WERI-Rb-1 (cell line): ENCODE measurements around the gene RALGPS1.

Source experiments
- DNase-seq: peaks from one replicate; pipeline ENCODE4 v3.0.0-alpha.2; 2020
- H3K27ac ChIP-seq: fragments of 250-450 bp; sonication (Bioruptor Pico); 2 replicates; pipeline ENCODE4 v1.5.1; 2020; ENCODE audit warnings: mild to moderate bottlenecking, moderate library complexity
- H3K27me3 ChIP-seq: fragments of 250-450 bp; sonication (Bioruptor Pico); 2 replicates; pipeline ENCODE4 v1.5.1; 2021; ENCODE audit warnings: mild to moderate bottlenecking, low read depth, moderate library complexity; ENCODE audit not compliant: insufficient read depth, severe bottlenecking
- H3K36me3 ChIP-seq: fragments of 250-450 bp; sonication (Bioruptor Pico); 2 replicates; pipeline ENCODE4 v1.5.1; 2020; ENCODE audit warnings: mild to moderate bottlenecking, moderate library complexity
- H3K4me3 ChIP-seq: 2 replicates; pipeline ENCODE4 v1.5.1; 2011; ENCODE audit warnings: low read depth, mild to moderate bottlenecking, control low read depth, low read length
- H3K9me3 ChIP-seq: fragments of 250-450 bp; sonication (Bioruptor Pico); 2 replicates; pipeline ENCODE4 v1.5.1; 2021; ENCODE audit warnings: mild to moderate bottlenecking, moderate library complexity; ENCODE audit not compliant: severe bottlenecking
- TF ChIP-seq, protein P1 (sequence below): IDR thresholded peaks from 2 replicates; pipeline ENCODE4 v1.5.1; 2011; ENCODE audit warnings: low read depth, mild to moderate bottlenecking, control low read depth, inconsistent platforms, low read length

The RALGPS1 gene

GRCh38 chr9:127155314-127155960 is 240.9 kb downstream of the RALGPS1 start:
- TF ChIP-seq, protein P1, sequence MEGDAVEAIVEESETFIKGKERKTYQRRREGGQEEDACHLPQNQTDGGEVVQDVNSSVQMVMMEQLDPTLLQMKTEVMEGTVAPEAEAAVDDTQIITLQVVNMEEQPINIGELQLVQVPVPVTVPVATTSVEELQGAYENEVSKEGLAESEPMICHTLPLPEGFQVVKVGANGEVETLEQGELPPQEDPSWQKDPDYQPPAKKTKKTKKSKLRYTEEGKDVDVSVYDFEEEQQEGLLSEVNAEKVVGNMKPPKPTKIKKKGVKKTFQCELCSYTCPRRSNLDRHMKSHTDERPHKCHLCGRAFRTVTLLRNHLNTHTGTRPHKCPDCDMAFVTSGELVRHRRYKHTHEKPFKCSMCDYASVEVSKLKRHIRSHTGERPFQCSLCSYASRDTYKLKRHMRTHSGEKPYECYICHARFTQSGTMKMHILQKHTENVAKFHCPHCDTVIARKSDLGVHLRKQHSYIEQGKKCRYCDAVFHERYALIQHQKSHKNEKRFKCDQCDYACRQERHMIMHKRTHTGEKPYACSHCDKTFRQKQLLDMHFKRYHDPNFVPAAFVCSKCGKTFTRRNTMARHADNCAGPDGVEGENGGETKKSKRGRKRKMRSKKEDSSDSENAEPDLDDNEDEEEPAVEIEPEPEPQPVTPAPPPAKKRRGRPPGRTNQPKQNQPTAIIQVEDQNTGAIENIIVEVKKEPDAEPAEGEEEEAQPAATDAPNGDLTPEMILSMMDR: no peak
- Histone ChIP-seq H3K27me3 (no peaks in the 10 kb centered on the region), H3K36me3 (no peaks in the 10 kb centered on the region), H3K9me3 (no peaks in the 10 kb centered on the region), H3K27ac (no peak overlapping the region), H3K4me3 (no peak overlapping the region)
- DNase-seq: no peak

DNA sequence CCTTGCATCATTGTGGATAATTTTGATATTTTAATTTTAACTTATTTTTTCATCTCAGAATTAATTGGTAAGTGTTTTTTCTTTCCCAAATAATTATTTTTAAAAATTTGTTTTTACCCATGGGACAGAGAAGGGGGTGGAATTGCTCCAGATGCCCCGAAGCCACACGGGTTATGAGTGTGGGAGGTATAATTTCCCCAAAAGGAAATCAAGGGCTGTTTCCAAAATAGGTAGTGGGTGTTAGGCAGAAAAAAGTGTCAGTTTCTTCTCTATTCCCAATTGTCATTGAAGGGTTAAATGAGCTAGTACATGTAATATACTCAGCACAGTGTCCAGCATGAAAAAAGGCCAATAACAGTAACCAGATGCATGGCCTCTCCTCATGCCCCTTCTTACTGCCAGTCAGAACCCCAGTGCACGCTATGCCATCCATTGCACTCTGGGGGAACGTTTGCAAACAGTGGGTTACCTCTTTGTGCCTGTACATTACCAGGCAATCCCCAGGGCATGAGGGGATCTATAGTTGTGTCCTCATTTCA is 244.3 kb downstream of the RALGPS1 start:
- Histone ChIP-seq H3K27me3 (no peaks in the 10 kb centered on the region), H3K9me3 (no peaks in the 10 kb centered on the region), H3K27ac (peak overlapping the region; percentile 6), H3K36me3 (no peaks in the 10 kb centered on the region), H3K4me3 (no peak overlapping the region)
- no peak for DNase-seq
- TF ChIP-seq, protein P1: no peak

DNA sequence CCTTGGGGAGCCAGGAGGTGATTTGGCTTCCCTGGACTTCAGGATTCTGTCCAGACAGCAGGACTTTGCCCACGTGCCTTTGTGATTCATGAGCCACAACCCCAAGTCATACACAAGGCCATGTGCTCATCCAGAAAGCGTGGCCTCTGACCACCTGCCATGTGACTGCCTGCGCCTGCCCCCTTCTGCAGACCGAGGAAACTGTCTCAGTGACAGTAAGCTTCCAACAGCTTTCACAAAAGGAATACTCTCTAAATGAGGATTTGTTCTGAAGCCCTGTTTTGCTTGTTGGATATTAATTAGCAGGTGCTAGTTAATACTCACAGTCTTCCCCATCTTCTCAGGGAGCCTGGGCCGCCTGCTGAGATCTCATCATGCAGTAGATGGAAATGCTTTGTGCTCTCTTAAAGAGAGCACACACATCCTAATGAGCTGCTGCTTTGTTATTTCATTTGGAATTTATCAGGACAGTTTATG is 244.8 kb downstream of the RALGPS1 start:
- H3K27ac ChIP-seq: peak overlapping the region; percentile 58
- TF ChIP-seq, protein P1: peak; percentile 75

GRCh38 chr9:127159949-127160610 is 245.5 kb downstream of the RALGPS1 start:
- Histone ChIP-seq H3K36me3 (no peaks in the 10 kb centered on the region), H3K27me3 (no peaks in the 10 kb centered on the region), H3K4me3 (no peak overlapping the region), H3K27ac (peak overlapping the region; percentile 58), H3K9me3 (no peaks in the 10 kb centered on the region)
- TF ChIP-seq, protein P1: no peak
- DNase-seq: peak; percentile 6

More for the DNA sequence above, 244.8 kb downstream of the RALGPS1 start:
- no peaks in the 10 kb centered on the region for H3K27me3 ChIP-seq
- DNase-seq: peak; percentile 93
- no peaks in the 10 kb centered on the region for H3K36me3 ChIP-seq
- no peaks in the 10 kb centered on the region for H3K9me3 ChIP-seq
- H3K4me3 ChIP-seq: no peak overlapping the region

- DNase-seq: no peak
- Histone ChIP-seq H3K27me3 (no peaks in the 10 kb centered on the region), H3K36me3 (no peaks in the 10 kb centered on the region), H3K27ac (no peak overlapping the region), H3K4me3 (no peak overlapping the region), H3K9me3 (no peaks in the 10 kb centered on the region)
- TF ChIP-seq, protein P1: no peak
Observed at GRCh38 chr9:127161081-127161624, 246.6 kb downstream of the RALGPS1 start.
